ENCODE results near the gene RAPSN. TPM values are rescaled to one million over a fixed set of nuclear protein-coding genes. Genes with fewer than 3 reads are reported as not detected.

The RAPSN gene
- total and polyA plus RNA-seq, 2 of the 8 experiments (the other 6 are each of a cell fraction or from before 2014, with no cell fraction given), result 0.06 to 0.34 TPM

- TF ChIP-seq, protein P1, sequence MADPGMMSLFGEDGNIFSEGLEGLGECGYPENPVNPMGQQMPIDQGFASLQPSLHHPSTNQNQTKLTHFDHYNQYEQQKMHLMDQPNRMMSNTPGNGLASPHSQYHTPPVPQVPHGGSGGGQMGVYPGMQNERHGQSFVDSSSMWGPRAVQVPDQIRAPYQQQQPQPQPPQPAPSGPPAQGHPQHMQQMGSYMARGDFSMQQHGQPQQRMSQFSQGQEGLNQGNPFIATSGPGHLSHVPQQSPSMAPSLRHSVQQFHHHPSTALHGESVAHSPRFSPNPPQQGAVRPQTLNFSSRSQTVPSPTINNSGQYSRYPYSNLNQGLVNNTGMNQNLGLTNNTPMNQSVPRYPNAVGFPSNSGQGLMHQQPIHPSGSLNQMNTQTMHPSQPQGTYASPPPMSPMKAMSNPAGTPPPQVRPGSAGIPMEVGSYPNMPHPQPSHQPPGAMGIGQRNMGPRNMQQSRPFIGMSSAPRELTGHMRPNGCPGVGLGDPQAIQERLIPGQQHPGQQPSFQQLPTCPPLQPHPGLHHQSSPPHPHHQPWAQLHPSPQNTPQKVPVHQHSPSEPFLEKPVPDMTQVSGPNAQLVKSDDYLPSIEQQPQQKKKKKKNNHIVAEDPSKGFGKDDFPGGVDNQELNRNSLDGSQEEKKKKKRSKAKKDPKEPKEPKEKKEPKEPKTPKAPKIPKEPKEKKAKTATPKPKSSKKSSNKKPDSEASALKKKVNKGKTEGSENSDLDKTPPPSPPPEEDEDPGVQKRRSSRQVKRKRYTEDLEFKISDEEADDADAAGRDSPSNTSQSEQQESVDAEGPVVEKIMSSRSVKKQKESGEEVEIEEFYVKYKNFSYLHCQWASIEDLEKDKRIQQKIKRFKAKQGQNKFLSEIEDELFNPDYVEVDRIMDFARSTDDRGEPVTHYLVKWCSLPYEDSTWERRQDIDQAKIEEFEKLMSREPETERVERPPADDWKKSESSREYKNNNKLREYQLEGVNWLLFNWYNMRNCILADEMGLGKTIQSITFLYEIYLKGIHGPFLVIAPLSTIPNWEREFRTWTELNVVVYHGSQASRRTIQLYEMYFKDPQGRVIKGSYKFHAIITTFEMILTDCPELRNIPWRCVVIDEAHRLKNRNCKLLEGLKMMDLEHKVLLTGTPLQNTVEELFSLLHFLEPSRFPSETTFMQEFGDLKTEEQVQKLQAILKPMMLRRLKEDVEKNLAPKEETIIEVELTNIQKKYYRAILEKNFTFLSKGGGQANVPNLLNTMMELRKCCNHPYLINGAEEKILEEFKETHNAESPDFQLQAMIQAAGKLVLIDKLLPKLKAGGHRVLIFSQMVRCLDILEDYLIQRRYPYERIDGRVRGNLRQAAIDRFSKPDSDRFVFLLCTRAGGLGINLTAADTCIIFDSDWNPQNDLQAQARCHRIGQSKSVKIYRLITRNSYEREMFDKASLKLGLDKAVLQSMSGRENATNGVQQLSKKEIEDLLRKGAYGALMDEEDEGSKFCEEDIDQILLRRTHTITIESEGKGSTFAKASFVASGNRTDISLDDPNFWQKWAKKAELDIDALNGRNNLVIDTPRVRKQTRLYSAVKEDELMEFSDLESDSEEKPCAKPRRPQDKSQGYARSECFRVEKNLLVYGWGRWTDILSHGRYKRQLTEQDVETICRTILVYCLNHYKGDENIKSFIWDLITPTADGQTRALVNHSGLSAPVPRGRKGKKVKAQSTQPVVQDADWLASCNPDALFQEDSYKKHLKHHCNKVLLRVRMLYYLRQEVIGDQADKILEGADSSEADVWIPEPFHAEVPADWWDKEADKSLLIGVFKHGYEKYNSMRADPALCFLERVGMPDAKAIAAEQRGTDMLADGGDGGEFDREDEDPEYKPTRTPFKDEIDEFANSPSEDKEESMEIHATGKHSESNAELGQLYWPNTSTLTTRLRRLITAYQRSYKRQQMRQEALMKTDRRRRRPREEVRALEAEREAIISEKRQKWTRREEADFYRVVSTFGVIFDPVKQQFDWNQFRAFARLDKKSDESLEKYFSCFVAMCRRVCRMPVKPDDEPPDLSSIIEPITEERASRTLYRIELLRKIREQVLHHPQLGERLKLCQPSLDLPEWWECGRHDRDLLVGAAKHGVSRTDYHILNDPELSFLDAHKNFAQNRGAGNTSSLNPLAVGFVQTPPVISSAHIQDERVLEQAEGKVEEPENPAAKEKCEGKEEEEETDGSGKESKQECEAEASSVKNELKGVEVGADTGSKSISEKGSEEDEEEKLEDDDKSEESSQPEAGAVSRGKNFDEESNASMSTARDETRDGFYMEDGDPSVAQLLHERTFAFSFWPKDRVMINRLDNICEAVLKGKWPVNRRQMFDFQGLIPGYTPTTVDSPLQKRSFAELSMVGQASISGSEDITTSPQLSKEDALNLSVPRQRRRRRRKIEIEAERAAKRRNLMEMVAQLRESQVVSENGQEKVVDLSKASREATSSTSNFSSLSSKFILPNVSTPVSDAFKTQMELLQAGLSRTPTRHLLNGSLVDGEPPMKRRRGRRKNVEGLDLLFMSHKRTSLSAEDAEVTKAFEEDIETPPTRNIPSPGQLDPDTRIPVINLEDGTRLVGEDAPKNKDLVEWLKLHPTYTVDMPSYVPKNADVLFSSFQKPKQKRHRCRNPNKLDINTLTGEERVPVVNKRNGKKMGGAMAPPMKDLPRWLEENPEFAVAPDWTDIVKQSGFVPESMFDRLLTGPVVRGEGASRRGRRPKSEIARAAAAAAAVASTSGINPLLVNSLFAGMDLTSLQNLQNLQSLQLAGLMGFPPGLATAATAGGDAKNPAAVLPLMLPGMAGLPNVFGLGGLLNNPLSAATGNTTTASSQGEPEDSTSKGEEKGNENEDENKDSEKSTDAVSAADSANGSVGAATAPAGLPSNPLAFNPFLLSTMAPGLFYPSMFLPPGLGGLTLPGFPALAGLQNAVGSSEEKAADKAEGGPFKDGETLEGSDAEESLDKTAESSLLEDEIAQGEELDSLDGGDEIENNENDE (IDR thresholded peaks at IDR 0.05; ENCODE audit: insufficient replicate concordance, low read length), result no peak
- TF ChIP-seq CEBPB (IDR thresholded peaks at IDR 0.05; ENCODE audit: low read depth, low read length) (no peak), SUZ12 (IDR thresholded peaks at IDR 0.05; ENCODE audit: low read length) (no peak), TAF7 (optimal IDR thresholded peaks at IDR 0.05; ENCODE audit: borderline replicate concordance, low read depth, low read length) (peak; percentile 87), KDM5A (IDR thresholded peaks at IDR 0.05; ENCODE audit: low read length) (peak; percentile 87; the same call in 1 of the 2 replicates), YY1 (IDR thresholded peaks at IDR 0.05; ENCODE audit: low read depth, low read length) (peak; percentile 96), TAF1 (IDR thresholded peaks at IDR 0.05; ENCODE audit: low read depth, low read length) (peak; percentile 98), BRCA1 (IDR thresholded peaks at IDR 0.05; ENCODE audit: low read depth, low read length) (no peak), KDM1A (IDR thresholded peaks at IDR 0.05; ENCODE audit: borderline replicate concordance, low read length) (no peak)
- TF ChIP-seq, protein P2, sequence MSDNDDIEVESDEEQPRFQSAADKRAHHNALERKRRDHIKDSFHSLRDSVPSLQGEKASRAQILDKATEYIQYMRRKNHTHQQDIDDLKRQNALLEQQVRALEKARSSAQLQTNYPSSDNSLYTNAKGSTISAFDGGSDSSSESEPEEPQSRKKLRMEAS (IDR thresholded peaks at IDR 0.05), result peak; percentile 25; the same call in 1 of the 2 replicates
These were observed 22.6 kb downstream of the RAPSN start, which contains the start of gene PSMC3 (continued) for GRCh38 chr11:47426062-47426956.
